ENCODE data around the gene MUC5B.

MUC5B gene

GRCh38 chr11:1235306-1235900 is 12.5 kb downstream of the MUC5B start:
- H3K4me3 ChIP-seq (replicated peaks; ENCODE audit: low read depth, low read length), result no peak overlapping the region
- DNase-seq (ENCODE audit: low read depth), result no peak
- TF ChIP-seq CTCF (IDR thresholded peaks at IDR 0.05; ENCODE audit: low read length, missing control alignments), result no peak

- DNase-seq (ENCODE audit: low read depth), result no peak
- TF ChIP-seq CTCF (IDR thresholded peaks at IDR 0.05; ENCODE audit: low read length, missing control alignments), result no peak
- no peak overlapping the region for H3K4me3 ChIP-seq (replicated peaks; ENCODE audit: low read depth, low read length)
Measured at GRCh38 chr11:1235901-1236315, 13.0 kb downstream of the MUC5B start.

GRCh38 chr11:1236316-1237127 is 13.7 kb downstream of the MUC5B start:
- no peak for TF ChIP-seq CTCF (IDR thresholded peaks at IDR 0.05; ENCODE audit: low read length, missing control alignments)
- DNase-seq (ENCODE audit: low read depth), result no peak
- H3K4me3 ChIP-seq (replicated peaks; ENCODE audit: low read depth, low read length), result no peak overlapping the region

GRCh38 chr11:1237128-1237580 is 14.3 kb downstream of the MUC5B start:
- TF ChIP-seq CTCF (IDR thresholded peaks at IDR 0.05; ENCODE audit: low read length, missing control alignments), result no peak
- DNase-seq (ENCODE audit: low read depth), result no peak
- no peak overlapping the region for H3K4me3 ChIP-seq (replicated peaks; ENCODE audit: low read depth, low read length)

GRCh38 chr11:1237851-1238250 is 15.0 kb downstream of the MUC5B start:
- no peak overlapping the region for H3K4me3 ChIP-seq (replicated peaks; ENCODE audit: low read depth, low read length)

GRCh38 chr11:1238767-1239595 is 16.1 kb downstream of the MUC5B start:
- TF ChIP-seq CTCF (IDR thresholded peaks at IDR 0.05; ENCODE audit: low read length, missing control alignments), result no peak
- no peak overlapping the region for H3K4me3 ChIP-seq (replicated peaks; ENCODE audit: low read depth, low read length)

More at GRCh38 chr11:1237851-1238250, 15.0 kb downstream of the MUC5B start:
- no peak for TF ChIP-seq CTCF (IDR thresholded peaks at IDR 0.05; ENCODE audit: low read length, missing control alignments)
- DNase-seq (ENCODE audit: low read depth), result no peak

More at GRCh38 chr11:1238767-1239595, 16.1 kb downstream of the MUC5B start:
- no peak for DNase-seq (ENCODE audit: low read depth)

All from fibroblast of pulmonary artery (primary cell).